ENCODE data around the gene MRTFA.
A peak's percentile ranks its signal among the peaks of the same experiment; 100 is the strongest.
"Not testable (repeated sequence)": the region's sequence is repeated elsewhere in the genome, so short reads cannot be mapped to it uniquely, and the experiment has no call there.

MRTFA gene

DNA sequence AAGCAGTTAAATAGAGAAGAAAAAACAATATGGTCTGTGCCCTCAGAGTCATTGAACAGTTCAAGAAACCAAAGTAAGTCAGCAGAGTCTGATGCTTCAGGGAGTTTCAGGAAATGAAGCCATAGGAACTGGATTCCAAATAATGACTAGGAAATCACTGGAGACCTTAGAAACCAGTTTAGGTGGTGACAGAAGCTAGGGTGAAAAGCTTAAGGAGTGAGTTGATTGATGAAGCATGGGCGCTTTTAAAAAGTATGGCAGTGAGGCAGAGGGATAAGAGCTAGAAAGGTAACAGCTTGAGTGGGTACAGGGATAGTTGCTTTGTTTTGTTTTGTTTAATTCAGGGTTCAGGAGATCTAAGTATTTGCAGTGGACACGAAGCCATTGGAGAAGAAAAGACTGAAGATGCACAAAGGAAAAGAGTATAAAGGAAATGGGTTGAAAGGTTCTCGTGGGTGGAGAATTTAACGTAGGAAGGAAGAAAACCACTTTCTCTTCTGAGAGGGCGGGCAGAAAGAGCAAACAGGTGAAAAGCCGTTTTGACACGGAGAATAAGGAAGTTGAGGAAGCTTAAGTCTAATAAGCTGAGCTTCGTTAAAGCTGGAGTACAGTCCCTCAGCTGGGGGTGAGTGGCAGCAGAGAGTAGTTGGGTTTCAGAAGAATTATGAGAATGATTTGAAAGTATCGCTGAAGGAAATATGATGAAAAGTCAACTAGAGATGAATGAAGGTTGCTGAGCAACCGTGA is 251.3 kb downstream of the MRTFA start:
- in situ Hi-C loops (cut with HindIII; ENCODE audit: low sequenced_read_pairs) = no loop called here
- TF ChIP-seq, protein P1, sequence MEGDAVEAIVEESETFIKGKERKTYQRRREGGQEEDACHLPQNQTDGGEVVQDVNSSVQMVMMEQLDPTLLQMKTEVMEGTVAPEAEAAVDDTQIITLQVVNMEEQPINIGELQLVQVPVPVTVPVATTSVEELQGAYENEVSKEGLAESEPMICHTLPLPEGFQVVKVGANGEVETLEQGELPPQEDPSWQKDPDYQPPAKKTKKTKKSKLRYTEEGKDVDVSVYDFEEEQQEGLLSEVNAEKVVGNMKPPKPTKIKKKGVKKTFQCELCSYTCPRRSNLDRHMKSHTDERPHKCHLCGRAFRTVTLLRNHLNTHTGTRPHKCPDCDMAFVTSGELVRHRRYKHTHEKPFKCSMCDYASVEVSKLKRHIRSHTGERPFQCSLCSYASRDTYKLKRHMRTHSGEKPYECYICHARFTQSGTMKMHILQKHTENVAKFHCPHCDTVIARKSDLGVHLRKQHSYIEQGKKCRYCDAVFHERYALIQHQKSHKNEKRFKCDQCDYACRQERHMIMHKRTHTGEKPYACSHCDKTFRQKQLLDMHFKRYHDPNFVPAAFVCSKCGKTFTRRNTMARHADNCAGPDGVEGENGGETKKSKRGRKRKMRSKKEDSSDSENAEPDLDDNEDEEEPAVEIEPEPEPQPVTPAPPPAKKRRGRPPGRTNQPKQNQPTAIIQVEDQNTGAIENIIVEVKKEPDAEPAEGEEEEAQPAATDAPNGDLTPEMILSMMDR (IDR thresholded peaks at IDR 0.05; ENCODE audit: low read depth, low read length) = no peak
- no peak for DNase-seq (ENCODE audit: low read depth, low spot score)
- no peak overlapping the region for H3K4me3 ChIP-seq (ENCODE audit: low read depth, low read length)

DNA sequence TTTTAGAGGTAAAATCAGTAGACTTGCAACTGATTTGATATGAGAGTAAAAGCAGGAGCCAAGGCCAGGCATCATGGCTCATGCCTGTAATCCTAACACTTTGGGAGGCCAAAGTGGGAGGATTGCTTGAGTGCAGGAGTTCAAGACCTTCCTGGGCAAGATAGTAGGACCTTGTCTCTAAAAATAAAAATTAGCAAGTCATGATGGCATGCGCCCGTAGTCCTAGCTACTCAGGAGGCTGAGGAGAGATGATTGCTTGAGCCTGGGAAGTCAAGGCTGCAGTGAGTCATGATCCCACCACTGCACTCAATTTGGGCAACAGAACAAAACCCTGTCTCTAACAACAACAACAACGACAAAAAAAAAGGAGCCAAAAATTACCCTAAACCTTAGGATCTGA is 252.6 kb downstream of the MRTFA start:
- in situ Hi-C loops (cut with HindIII; ENCODE audit: low sequenced_read_pairs) = no loop called here
- TF ChIP-seq, protein P1 (IDR thresholded peaks at IDR 0.05; ENCODE audit: low read depth, low read length) = no peak

DNA sequence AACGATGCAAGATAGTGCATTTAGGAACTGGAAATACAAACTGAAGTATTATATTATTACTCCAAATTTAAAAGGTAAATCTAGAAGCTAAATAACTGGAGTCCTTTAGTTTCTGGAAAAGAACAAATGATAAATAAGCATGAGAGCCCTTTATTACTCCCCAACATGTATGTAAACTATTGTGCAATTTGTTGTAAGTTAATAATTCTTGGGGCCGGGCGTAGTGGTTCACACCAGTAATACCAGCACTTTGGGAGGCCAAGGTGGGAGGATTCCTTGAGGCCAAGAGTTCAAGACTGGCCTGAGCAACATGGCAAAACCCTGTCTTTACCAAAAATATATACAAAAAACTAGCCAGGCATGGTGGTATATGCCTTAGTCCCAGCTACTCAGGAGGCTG is 255.1 kb downstream of the MRTFA start:
- no peak for DNase-seq (ENCODE audit: low read depth, low spot score)
- TF ChIP-seq, protein P1 (IDR thresholded peaks at IDR 0.05; ENCODE audit: low read depth, low read length) = no peak
- in situ Hi-C loops (cut with HindIII; ENCODE audit: low sequenced_read_pairs) = no loop called here
- no peak overlapping the region for H3K4me3 ChIP-seq (ENCODE audit: low read depth, low read length)

More for the DNA sequence above, 252.6 kb downstream of the MRTFA start:
- no peak overlapping the region for H3K4me3 ChIP-seq (ENCODE audit: low read depth, low read length)
- peak; percentile 61 for DNase-seq (ENCODE audit: low read depth, low spot score)

GRCh38 chr22:40378448-40378847 is 258.1 kb downstream of the MRTFA start:
- in situ Hi-C loops (cut with HindIII; ENCODE audit: low sequenced_read_pairs); H3K4me3 ChIP-seq (ENCODE audit: low read depth, low read length); DNase-seq (ENCODE audit: low read depth, low spot score): not testable (repeated sequence)

GRCh38 chr22:40377931-40378330 is 258.6 kb downstream of the MRTFA start:
- H3K4me3 ChIP-seq (ENCODE audit: low read depth, low read length) = no peak overlapping the region
- TF ChIP-seq, protein P1 (IDR thresholded peaks at IDR 0.05; ENCODE audit: low read depth, low read length) = no peak

DNA sequence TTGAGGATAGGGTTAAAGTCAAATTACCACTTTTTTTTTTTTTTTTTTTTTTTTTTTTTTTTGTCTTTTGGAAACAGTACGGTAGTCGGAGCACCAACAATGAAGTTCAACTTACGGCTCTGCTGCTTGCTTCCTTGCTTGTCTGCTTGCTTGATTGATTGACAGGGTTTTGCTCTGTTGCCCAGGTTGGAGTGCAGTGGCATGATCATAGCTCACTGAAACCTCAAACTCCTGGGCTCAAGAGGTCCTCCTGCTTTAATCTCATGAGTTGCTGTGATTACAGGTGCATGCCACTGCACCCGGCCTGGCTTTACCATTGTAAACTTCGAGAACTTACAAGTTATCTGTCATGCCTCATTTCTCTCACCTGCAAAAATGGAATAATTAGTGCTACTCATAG is 260.4 kb downstream of the MRTFA start:
- in situ Hi-C loops (cut with HindIII; ENCODE audit: low sequenced_read_pairs) = no loop called here
- TF ChIP-seq, protein P1 (IDR thresholded peaks at IDR 0.05; ENCODE audit: low read depth, low read length) = no peak
- DNase-seq (ENCODE audit: low read depth, low spot score) = no peak
- no peak overlapping the region for H3K4me3 ChIP-seq (ENCODE audit: low read depth, low read length)

More at GRCh38 chr22:40377931-40378330, 258.6 kb downstream of the MRTFA start:
- no peak for DNase-seq (ENCODE audit: low read depth, low spot score)
- in situ Hi-C loops (cut with HindIII; ENCODE audit: low sequenced_read_pairs) = no loop called here

DNA sequence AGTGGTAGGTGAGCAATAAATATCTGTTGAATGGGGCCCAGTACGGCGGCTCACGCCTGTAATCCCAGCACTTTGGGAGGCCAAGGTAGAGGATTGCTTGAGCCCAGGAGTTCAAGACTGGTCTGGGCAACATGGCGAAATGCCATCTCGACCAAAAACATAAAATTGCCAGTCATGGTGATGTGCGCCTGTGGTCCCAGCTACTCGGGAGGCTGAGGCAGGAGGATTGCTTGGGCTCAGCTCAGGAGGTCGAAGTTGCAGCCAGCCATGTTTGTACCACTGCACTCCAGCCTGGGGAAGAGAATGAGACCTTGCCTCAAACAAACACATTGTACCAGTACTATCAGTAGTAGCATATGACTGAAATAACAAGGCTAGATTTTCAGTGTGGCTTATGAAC is 262.0 kb downstream of the MRTFA start:
- in situ Hi-C loops (cut with HindIII; ENCODE audit: low sequenced_read_pairs) = no loop called here
- no peak for DNase-seq (ENCODE audit: low read depth, low spot score)
- TF ChIP-seq, protein P1 (IDR thresholded peaks at IDR 0.05; ENCODE audit: low read depth, low read length) = no peak
- no peak overlapping the region for H3K4me3 ChIP-seq (ENCODE audit: low read depth, low read length)

Measured in astrocyte of the spinal cord (primary cell).